HCT116 (cell line): ENCODE results near the gene MICAL3. TPM values are rescaled to one million over a fixed set of nuclear protein-coding genes. Genes with fewer than 3 reads are reported as not detected.

Experiments used
- ATAC-seq: fragments of 200-7000 bp; cut with Tn5 transposase; 2 replicates; pipeline ENCODE4 v1.9.1; 2020; ENCODE audit warnings: mild to moderate bottlenecking, moderate library complexity
- BruUV-seq: library from RNA; stranded (reverse); fragments of 400-500 nt; replicated peaks from 2 replicates; lab custom pipeline; 2021; lab: Mats Ljungman, UMichigan
- CTCF ChIA-PET: fragments of 300-600 bp; sonication (Branson Sonifier 250); formaldehyde crosslinking; loops from one replicate; lab custom pipeline; 2021; ENCODE audit warnings: antibody characterized with exemption; lab: Charles Lee
- POLR2A ChIA-PET: fragments of 300-600, 350-600 bp; sonication (Branson Sonifier 250); formaldehyde crosslinking; loops from one replicate; lab custom pipeline; 2021; ENCODE audit warnings: antibody characterized with exemption; lab: Charles Lee
- RAD21 ChIA-PET, 2 experiments: fragments of 300-600 bp; sonication (Branson Sonifier 250); formaldehyde crosslinking; loops; one replicate each; lab custom pipeline; 2023; ENCODE audit warnings: low total read pairs in 2 of 2; ENCODE audit not compliant: uncharacterized antibody in 2 of 2, unreplicated experiment in 2 of 2, low non-redundant PET in 1 of 2; lab: Charles Lee
- DNase-seq: peaks from one replicate; pipeline ENCODE4 v3.0.0-alpha.2; 2010; ENCODE audit warnings: low read depth, low spot score
- H2AFZ ChIP-seq: fragments of 200-600 bp; shearing (Covaris generic), sonication (generic); 2 replicates; pipeline ENCODE4 v1.6.1; 2017; ENCODE audit warnings: low read depth, mixed run types, mixed read lengths, antibody characterized with exemption, low read length; ENCODE audit not compliant: poor library complexity, severe bottlenecking
- H3K27ac ChIP-seq: 2 replicates; pipeline ENCODE4 v1.5.1; 2012; ENCODE audit warnings: low read depth, low read length
- H3K27me3 ChIP-seq: fragments of 200-600 bp; sonication (generic); 2 replicates; pipeline ENCODE4 v1.6.1; 2016; ENCODE audit warnings: mixed run types, low read length, mixed read lengths; ENCODE audit not compliant: insufficient read depth
- H3K36me3 ChIP-seq, 2 experiments: fragments of 200-500 bp in 1 of 2; fragments of 200-600 bp in 1 of 2; sonication (Bioruptor generic) in 1 of 2; sonication (generic) in 1 of 2; 2 replicates each; pipeline versions ENCODE4 v1.5.1 to v1.6.1; 2014 to 2016; ENCODE audit warnings: low read length in 2 of 2, inconsistent platforms in 1 of 2, mixed read lengths in 1 of 2, mixed run types in 1 of 2; ENCODE audit not compliant: insufficient read depth in 2 of 2, control insufficient read depth in 1 of 2
- H3K4me1 ChIP-seq, 2 experiments: fragments of 200-600 bp in 1 of 2; sonication (generic) in 1 of 2; 2 replicates each; pipeline versions ENCODE4 v1.5.1 to v1.6.1; 2012 to 2017; ENCODE audit warnings: low read length in 2 of 2, inconsistent platforms in 1 of 2, mild to moderate bottlenecking in 1 of 2, mixed read lengths in 1 of 2, mixed run types in 1 of 2, moderate library complexity in 1 of 2; ENCODE audit not compliant: insufficient read depth in 2 of 2, control insufficient read depth in 1 of 2
- H3K4me2 ChIP-seq: fragments of 200-600 bp; sonication (generic); 2 replicates; pipeline ENCODE4 v1.6.1; 2017; ENCODE audit warnings: mixed run types, low read length, mixed read lengths
- H3K4me3 ChIP-seq, 2 experiments: fragments of 200-600 bp in 1 of 2; sonication (generic) in 1 of 2; replicated peaks in 1 of 2; 2 replicates each; pipeline ENCODE4 v1.5.1; 2011 to 2016; ENCODE audit warnings: low read length in 2 of 2, control low read depth in 1 of 2, low read depth in 1 of 2, mild to moderate bottlenecking in 1 of 2, mixed read lengths in 1 of 2, mixed run types in 1 of 2
- H3K79me2 ChIP-seq: fragments of 200-600 bp; sonication (generic); 2 replicates; pipeline ENCODE4 v1.6.1; 2017; ENCODE audit warnings: mild to moderate bottlenecking, mixed run types, low read length, moderate library complexity, mixed read lengths; ENCODE audit not compliant: insufficient read depth
- H3K9ac ChIP-seq: fragments of 200-600 bp; sonication (generic); 2 replicates; pipeline ENCODE4 v1.6.1; 2016; ENCODE audit warnings: low read length, mixed read lengths
- H3K9me2 ChIP-seq: fragments of 200-600 bp; sonication (generic), shearing (Covaris generic); 2 replicates; pipeline ENCODE4 v1.6.1; 2017; ENCODE audit warnings: mixed run types, mild to moderate bottlenecking, moderate library complexity; ENCODE audit not compliant: insufficient read depth
- H3K9me3 ChIP-seq, 2 experiments: fragments of 200-500 bp in 1 of 2; fragments of 200-600 bp in 1 of 2; sonication (Bioruptor generic) in 1 of 2; sonication (generic) in 1 of 2; 2 replicates each; pipeline ENCODE4 v1.6.1; 2014 to 2017; ENCODE audit warnings: low read length in 2 of 2, mixed read lengths in 2 of 2, inconsistent platforms in 1 of 2, low read depth in 1 of 2, mild to moderate bottlenecking in 1 of 2, mixed run types in 1 of 2, moderate library complexity in 1 of 2; ENCODE audit not compliant: control insufficient read depth in 1 of 2, insufficient read depth in 1 of 2
- H4K20me1 ChIP-seq: fragments of 200-600 bp; sonication (generic), shearing (Covaris generic); 2 replicates; pipeline ENCODE4 v1.6.1; 2017; ENCODE audit warnings: mixed run types, mild to moderate bottlenecking, moderate library complexity; ENCODE audit not compliant: insufficient read depth
- CBX3 ChIP-seq: IDR thresholded peaks from 2 replicates; pipeline ENCODE4 v1.6.1; 2012; ENCODE audit warnings: low read depth
- ELF1 ChIP-seq: IDR thresholded peaks from 2 replicates; pipeline ENCODE4 v1.6.1; 2012; ENCODE audit warnings: low read depth, borderline replicate concordance
- EZH2 ChIP-seq: fragments of 200-600 bp; sonication (generic); IDR thresholded peaks from 2 replicates; pipeline ENCODE4 v1.6.1; 2017; ENCODE audit warnings: antibody characterized with exemption, mixed run types
- POLR2AphosphoS5 ChIP-seq: IDR thresholded peaks from 2 replicates; pipeline ENCODE4 v1.6.1; 2011; ENCODE audit warnings: mild to moderate bottlenecking, low read depth, low read length, moderate library complexity
- RAD21 ChIP-seq: IDR thresholded peaks from 2 replicates; pipeline ENCODE4 v1.6.1; 2012; ENCODE audit warnings: low read depth, mild to moderate bottlenecking
- SIN3A ChIP-seq: IDR thresholded peaks from 2 replicates; pipeline ENCODE4 v1.6.1; 2012; ENCODE audit warnings: low read depth
- SRF ChIP-seq: IDR thresholded peaks from 2 replicates; pipeline ENCODE4 v1.6.1; 2012; ENCODE audit warnings: low read depth
- YY1 ChIP-seq: IDR thresholded peaks from 2 replicates; pipeline ENCODE4 v1.6.1; 2011; ENCODE audit warnings: low read length, low read depth, moderate library complexity, mild to moderate bottlenecking; ENCODE audit not compliant: insufficient replicate concordance; ENCODE audit errors: extremely low read depth
- intact Hi-C: fragments of 100-400 bp; cut with micrococcal nuclease; formaldehyde crosslinking; loops from 2 replicates; pipeline ENCODE4 v1.10.0; 2022
- total RNA-seq: library from RNA; stranded (reverse); gene quantifications from one replicate; pipeline ENCODE4 v1.2.1, GENCODE V29; 2021; ENCODE audit not compliant: unreplicated experiment
- TF ChIP-seq, protein P1 (sequence below): IDR thresholded peaks from 2 replicates; pipeline ENCODE4 v1.6.1; 2012
- TF ChIP-seq, protein P2 (sequence below): IDR thresholded peaks from 2 replicates; pipeline ENCODE4 v1.6.1; 2011; ENCODE audit warnings: mild to moderate bottlenecking, low read length, moderate library complexity; ENCODE audit not compliant: insufficient replicate concordance; ENCODE audit errors: extremely low read depth

Gene MICAL3
- total RNA-seq, 1 experiment from 2014 or later = 30.8 TPM

GRCh38 chr22:17833489-17833888 is 190.9 kb downstream of the MICAL3 start:
- RAD21 ChIA-PET = no interaction called here
- H3K36me3 ChIP-seq = peaks cover 3 to 19% of the 10 kb centered on the region in 2 experiments; a peak in 3 of 4 replicates
- no peak for DNase-seq
- TF ChIP-seq SRF (no peak), POLR2AphosphoS5 (no peak), CBX3 (no peak), EZH2 (no peak), RAD21 (no peak), YY1 (no peak), SIN3A (no peak), ELF1 (no peak)
- TF ChIP-seq, protein P1, sequence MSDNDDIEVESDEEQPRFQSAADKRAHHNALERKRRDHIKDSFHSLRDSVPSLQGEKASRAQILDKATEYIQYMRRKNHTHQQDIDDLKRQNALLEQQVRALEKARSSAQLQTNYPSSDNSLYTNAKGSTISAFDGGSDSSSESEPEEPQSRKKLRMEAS = no peak
- TF ChIP-seq, protein P2, sequence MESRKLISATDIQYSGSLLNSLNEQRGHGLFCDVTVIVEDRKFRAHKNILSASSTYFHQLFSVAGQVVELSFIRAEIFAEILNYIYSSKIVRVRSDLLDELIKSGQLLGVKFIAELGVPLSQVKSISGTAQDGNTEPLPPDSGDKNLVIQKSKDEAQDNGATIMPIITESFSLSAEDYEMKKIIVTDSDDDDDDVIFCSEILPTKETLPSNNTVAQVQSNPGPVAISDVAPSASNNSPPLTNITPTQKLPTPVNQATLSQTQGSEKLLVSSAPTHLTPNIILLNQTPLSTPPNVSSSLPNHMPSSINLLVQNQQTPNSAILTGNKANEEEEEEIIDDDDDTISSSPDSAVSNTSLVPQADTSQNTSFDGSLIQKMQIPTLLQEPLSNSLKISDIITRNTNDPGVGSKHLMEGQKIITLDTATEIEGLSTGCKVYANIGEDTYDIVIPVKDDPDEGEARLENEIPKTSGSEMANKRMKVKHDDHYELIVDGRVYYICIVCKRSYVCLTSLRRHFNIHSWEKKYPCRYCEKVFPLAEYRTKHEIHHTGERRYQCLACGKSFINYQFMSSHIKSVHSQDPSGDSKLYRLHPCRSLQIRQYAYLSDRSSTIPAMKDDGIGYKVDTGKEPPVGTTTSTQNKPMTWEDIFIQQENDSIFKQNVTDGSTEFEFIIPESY = no peak
- TF ChIP-seq, all 23 proteins: peak for 0
- ChIA-PET POLR2A (no interaction called here), CTCF (interaction anchor here (1.2 to 2.2 kb wide), 2 partner anchors 242 to 244 kb away, joined by 3 to 14 read pairs; partner anchors contain the start of gene PEX26)
- H3K9ac ChIP-seq = no peak overlapping the region
- H3K27me3 ChIP-seq = no peaks in the 10 kb centered on the region
- H2AFZ ChIP-seq = no peak overlapping the region
- H3K9me3 ChIP-seq = no peaks in the 10 kb centered on the region
- no peaks in the 10 kb centered on the region for H3K79me2 ChIP-seq
- no peaks in the 10 kb centered on the region for H4K20me1 ChIP-seq
- no peaks in the 10 kb centered on the region for H3K4me1 ChIP-seq
- H3K27ac ChIP-seq = no peak overlapping the region
- intact Hi-C loops = no loop called here
- no TSS peak for BruUV-seq
- H3K9me2 ChIP-seq = no peaks in the 10 kb centered on the region
- no peak overlapping the region for H3K4me3 ChIP-seq
- ATAC-seq = no peak
- no peak overlapping the region for H3K4me2 ChIP-seq
